GM12878 (cell line): ENCODE data around the gene HS6ST1. TPM values are rescaled to one million over a fixed set of nuclear protein-coding genes. Genes with fewer than 3 reads are reported as not detected.

Source experiments
- ATAC-seq: fragments of 200-7000 bp; cut with Tn5 transposase; 3 replicates; pipeline ENCODE4 v1.9.1; 2020; ENCODE audit warnings: mild to moderate bottlenecking, moderate library complexity
- BruUV-seq: library from RNA; stranded (reverse); fragments of 400-500 nt; replicated peaks from 2 replicates; lab custom pipeline; 2021; lab: Mats Ljungman, UMichigan
- CTCF ChIA-PET: fragments of 300-600 bp; sonication (Branson Sonifier 250); formaldehyde crosslinking; extraction: SDS; loops from one replicate; lab custom pipeline; 2021; ENCODE audit warnings: inconsistent platforms; lab: Yijun Ruan, JAX
- POLR2A ChIA-PET: fragments of 350-600 bp; formaldehyde crosslinking; extraction: SDS; loops from one replicate; lab custom pipeline; 2021; ENCODE audit warnings: inconsistent platforms; lab: Charles Lee
- RAD21 ChIA-PET: fragments of 300-600 bp; sonication (Branson Sonifier 250); formaldehyde crosslinking; loops from one replicate; lab custom pipeline; 2023; ENCODE audit warnings: antibody characterized with exemption; ENCODE audit not compliant: unreplicated experiment; lab: Charles Lee
- SMC1A ChIA-PET: fragments of 300-600 bp; sonication (Branson Sonifier 250); formaldehyde crosslinking; loops from one replicate; lab custom pipeline; 2023; ENCODE audit not compliant: unreplicated experiment, uncharacterized antibody; lab: Charles Lee
- DNase-seq: peaks from one replicate; pipeline ENCODE4 v3.0.0-alpha.2; 2011; ENCODE audit warnings: low read depth, low spot score
- FAIRE-seq: peaks from 3 replicates; lab custom pipeline; 2011; peaks lifted over from hg19 to GRCh38; lab: Jason Lieb, UNC
- H2AFZ ChIP-seq: 2 replicates; pipeline ENCODE4 v1.6.0; 2011; ENCODE audit warnings: low read depth, low read length, control low read depth; ENCODE audit not compliant: control insufficient read depth
- H3K27ac ChIP-seq: 2 replicates; pipeline ENCODE4 v1.5.1; 2011; ENCODE audit warnings: control low read depth; ENCODE audit not compliant: control insufficient read depth, insufficient read depth
- H3K27me3 ChIP-seq, 2 experiments: replicated peaks in 1 of 2; 2 replicates each; pipeline versions ENCODE4 v1.6.0 to v1.6.1; 2011; ENCODE audit warnings: low read length in 1 of 2; ENCODE audit not compliant: control insufficient read depth in 2 of 2, insufficient read depth in 2 of 2
- H3K36me3 ChIP-seq, 2 experiments: 2 replicates each; pipeline ENCODE4 v1.5.1; 2011; ENCODE audit warnings: low read length in 1 of 2; ENCODE audit not compliant: control insufficient read depth in 2 of 2, insufficient read depth in 2 of 2
- H3K4me1 ChIP-seq: 2 replicates; pipeline ENCODE4 v1.6.1; 2011; ENCODE audit warnings: mild to moderate bottlenecking, low read length, moderate library complexity, mixed read lengths; ENCODE audit not compliant: control insufficient read depth, insufficient read depth
- H3K4me2 ChIP-seq: 2 replicates; pipeline ENCODE4 v1.6.0; 2011; ENCODE audit warnings: control low read depth; ENCODE audit not compliant: control insufficient read depth, insufficient read depth
- H3K4me3 ChIP-seq: fragments of 200-600 bp; sonication (generic); 2 replicates; pipeline ENCODE4 v1.5.1; 2016
- H3K79me2 ChIP-seq: 2 replicates; pipeline ENCODE4 v1.6.0; 2011; ENCODE audit warnings: low read length; ENCODE audit not compliant: control insufficient read depth, insufficient read depth
- H3K9ac ChIP-seq: 2 replicates; pipeline ENCODE4 v1.8.0; 2011; ENCODE audit warnings: low read length, control low read depth, mixed read lengths; ENCODE audit not compliant: control insufficient read depth, insufficient read depth
- H3K9me3 ChIP-seq: replicated peaks from 3 replicates; pipeline ENCODE4 v1.5.1; 2011; ENCODE audit warnings: mild to moderate bottlenecking, low read length; ENCODE audit not compliant: control insufficient read depth, insufficient read depth
- H4K20me1 ChIP-seq: 2 replicates; pipeline ENCODE4 v1.6.0; 2011; ENCODE audit not compliant: control insufficient read depth, insufficient read depth
- BRCA1 ChIP-seq: IDR thresholded peaks from 2 replicates; pipeline ENCODE4 v1.6.1; 2011; ENCODE audit warnings: low read depth, low read length, improper control_type of control experiment
- CBX3 ChIP-seq: fragments of 200-600 bp; sonication (generic); IDR thresholded peaks from 2 replicates; pipeline ENCODE4 v1.6.1; 2016; ENCODE audit warnings: low read depth, borderline replicate concordance
- KDM1A ChIP-seq: fragments of 200-600 bp; sonication (generic); IDR thresholded peaks from 2 replicates; pipeline ENCODE4 v1.6.1; 2016; ENCODE audit warnings: borderline replicate concordance
- SMAD1 ChIP-seq: fragments of 450-650 bp; IDR thresholded peaks from 2 replicates; pipeline ENCODE4 v1.6.1; 2018; ENCODE audit warnings: mild to moderate bottlenecking, low read depth; ENCODE audit not compliant: partially characterized antibody
- SMC3 ChIP-seq: IDR thresholded peaks from 2 replicates; pipeline ENCODE4 v1.6.1; 2011; ENCODE audit warnings: low read length, improper control_type of control experiment, borderline replicate concordance
- ZNF384 ChIP-seq: IDR thresholded peaks from 2 replicates; pipeline ENCODE4 v1.6.1; 2012; ENCODE audit warnings: low read depth, mild to moderate bottlenecking, low read length, improper control_type of control experiment, borderline replicate concordance
- WGBS: methylation state at CpG from one replicate; pipeline ENCODE4 v1.1.6; 2016; ENCODE audit warnings: low lambda C conversion rate; ENCODE audit not compliant: insufficient replicate concordance, insufficient coverage; ENCODE audit errors: missing lambda C conversion rate; 5-methylcytosine and 5-hydroxymethylcytosine counted together
- in situ Hi-C: fragments of 300-500 bp; cut with MboI; formaldehyde crosslinking; loops from 9 replicates; pipeline ENCODE4 v1.14.3; 2018; ENCODE audit warnings: mixed read lengths
- intact Hi-C: fragments of 100-400 bp; cut with micrococcal nuclease; formaldehyde crosslinking; loops from one replicate; pipeline ENCODE4 v1.14.2; 2022; ENCODE audit not compliant: unreplicated experiment
- polyA plus RNA-seq, 11 experiments: library from polyadenylated mRNA; depleted of rRNA in 4 of 11; unstranded in 6 of 11; stranded (reverse) in 5 of 11; fragments of >200 nt; fragmentation: Nextera tagmentation in 4 of 11; fragmentation: Illumina TruSeq in 1 of 11; extraction: Ambion mirVana in 4 of 11; extraction: Trizol in 1 of 11; gene quantifications; 1 replicate in 1 of 11; 2 replicates in 10 of 11; pipeline versions ENCODE4 v1.2.1 to v1.2.3, GENCODE V29; 2011 to 2016; ENCODE audit warnings: inconsistent platforms in 2 of 11, missing spikeins in 2 of 11, low read depth in 1 of 11
- total RNA-seq, 4 experiments: library from RNA; depleted of rRNA in 3 of 4; stranded (reverse); fragments of >200 nt in 3 of 4; fragmentation: Illumina TruSeq in 1 of 4; extraction: Trizol in 1 of 4; gene quantifications; 2 replicates each; pipeline versions ENCODE4 v1.2.1 to v1.2.3, GENCODE V29; 2013 to 2021
- TF ChIP-seq, protein P1 (sequence below): IDR thresholded peaks from 2 replicates; pipeline ENCODE4 v1.6.1; 2011; ENCODE audit warnings: low read depth, mild to moderate bottlenecking, low read length, moderate library complexity, borderline replicate concordance; ENCODE audit errors: extremely low read depth
- TF ChIP-seq, protein P2 (sequence below): IDR thresholded peaks from 2 replicates; pipeline ENCODE4 v1.6.1; 2011; ENCODE audit warnings: mild to moderate bottlenecking, low read depth, low read length, moderate library complexity; ENCODE audit not compliant: insufficient replicate concordance

Gene HS6ST1
- total and polyA plus RNA-seq, 10 of the 15 experiments (the other 5 are each of a cell fraction or from before 2014, with no cell fraction given): 0.48 to 17.0 (median 4.7) TPM

DNA sequence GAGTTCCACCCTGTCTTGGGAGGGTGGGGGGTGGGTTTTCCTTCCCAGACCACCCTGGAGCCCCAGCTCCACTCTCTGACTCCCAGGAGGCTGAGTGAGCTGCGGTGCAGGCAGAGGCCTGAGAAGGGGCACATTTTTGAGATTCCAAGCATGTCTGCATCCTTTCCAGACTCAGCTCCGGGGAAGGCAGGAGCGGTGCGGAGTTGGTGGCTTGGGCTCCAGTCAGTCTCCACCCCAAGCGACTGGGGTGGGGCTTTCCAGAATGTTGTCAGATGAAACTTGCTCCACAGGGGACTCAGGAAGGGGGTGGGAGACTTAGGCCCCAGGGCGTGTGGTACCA, 44.2 kb upstream of the HS6ST1 start:
- ATAC-seq (no peak), DNase-seq (no peak), FAIRE-seq (no peak)
- ChIA-PET SMC1A (no interaction called here), RAD21 (no interaction called here), POLR2A (no interaction called here), CTCF (no interaction called here)
- Histone ChIP-seq H3K79me2 (no peaks in the 10 kb centered on the region), H2AFZ (no peak overlapping the region), H3K9me3 (no peaks in the 10 kb centered on the region), H3K4me1 (no peaks in the 10 kb centered on the region), H3K4me3 (no peak overlapping the region), H3K36me3 (no peaks in the 10 kb centered on the region), H3K27ac (no peak overlapping the region), H3K27me3 (no peaks in the 10 kb centered on the region; a peak in 1 of 4 replicates), H3K9ac (no peak overlapping the region), H3K4me2 (no peak overlapping the region), H4K20me1 (no peaks in the 10 kb centered on the region)
- intact Hi-C loops: no loop called here
- WGBS: 31% methylated on average over 6 of the region's 6 CpGs
- in situ Hi-C loops: no loop called here
- BruUV-seq: no TSS peak
- TF ChIP-seq BRCA1 (no peak), CBX3 (no peak), SMC3 (no peak), SMAD1 (no peak), ZNF384 (no peak), KDM1A (no peak)
- TF ChIP-seq, protein P1, sequence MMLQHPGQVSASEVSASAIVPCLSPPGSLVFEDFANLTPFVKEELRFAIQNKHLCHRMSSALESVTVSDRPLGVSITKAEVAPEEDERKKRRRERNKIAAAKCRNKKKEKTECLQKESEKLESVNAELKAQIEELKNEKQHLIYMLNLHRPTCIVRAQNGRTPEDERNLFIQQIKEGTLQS: no peak
- TF ChIP-seq, protein P2, sequence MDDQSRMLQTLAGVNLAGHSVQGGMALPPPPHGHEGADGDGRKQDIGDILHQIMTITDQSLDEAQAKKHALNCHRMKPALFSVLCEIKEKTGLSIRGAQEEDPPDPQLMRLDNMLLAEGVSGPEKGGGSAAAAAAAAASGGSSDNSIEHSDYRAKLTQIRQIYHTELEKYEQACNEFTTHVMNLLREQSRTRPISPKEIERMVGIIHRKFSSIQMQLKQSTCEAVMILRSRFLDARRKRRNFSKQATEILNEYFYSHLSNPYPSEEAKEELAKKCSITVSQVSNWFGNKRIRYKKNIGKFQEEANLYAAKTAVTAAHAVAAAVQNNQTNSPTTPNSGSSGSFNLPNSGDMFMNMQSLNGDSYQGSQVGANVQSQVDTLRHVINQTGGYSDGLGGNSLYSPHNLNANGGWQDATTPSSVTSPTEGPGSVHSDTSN: no peak
